Esophagus mucosa (tissue), 1 donor: ENCODE measurements around the gene ANKAR. TPM values are rescaled to one million over a fixed set of nuclear protein-coding genes. Genes with fewer than 3 reads are reported as not detected.
"Not testable (repeated sequence)": the region's sequence is repeated elsewhere in the genome, so short reads cannot be mapped to it uniquely, and the experiment has no call there.

ENCODE experiments used
- ATAC-seq: fragments of 200-7000 bp; cut with Tn5 transposase; one replicate; pipeline ENCODE4 v1.9.1; 2020
- total RNA-seq: library from RNA; stranded (reverse); gene quantifications from one replicate; pipeline ENCODE4 v1.2.4, GENCODE V29; 2023
- donor health status: DM: yes; HTN: yes; CAD: no.

Gene ANKAR
- total RNA-seq, 1 donor from 2014 or later, result 2.7 TPM

- no peak for ATAC-seq
Measured at GRCh38 chr2:189709501-189710221, 35.2 kb downstream of the ANKAR start.

- not testable (repeated sequence) for ATAC-seq
Measured at GRCh38 chr2:189717593-189717992, 43.1 kb downstream of the ANKAR start.

GRCh38 chr2:189719571-189719970 lies 45.1 kb downstream of the ANKAR start:
- ATAC-seq, result no peak

- ATAC-seq, result no peak
Measured at GRCh38 chr2:189723192-189723591, 48.7 kb downstream of the ANKAR start.

Other genes starting within 250 kb of the ANKAR start
- 24.3 TPM for gene WDR75, start 233.2 kb upstream of the ANKAR start, total RNA-seq
- 11.8 TPM for gene SLC40A1, start 93.9 kb upstream of the ANKAR start, total RNA-seq
- 20.0 TPM for gene ASNSD1, start 13.2 kb upstream of the ANKAR start, total RNA-seq
- gene OSGEPL1, start 88.1 kb downstream of the ANKAR start, total RNA-seq, result 3.7 TPM
- 24.5 TPM for gene ORMDL1, start 109.7 kb downstream of the ANKAR start, total RNA-seq
- 12.8 TPM for gene PMS1, start 109.8 kb downstream of the ANKAR start, total RNA-seq